Forelimb muscle (tissue), 1 donor: ENCODE measurements around the gene SNAP23. TPM values are rescaled to one million over a fixed set of nuclear protein-coding genes. Genes with fewer than 3 reads are reported as not detected.
"Not testable (repeated sequence)": the region's sequence is repeated elsewhere in the genome, so short reads cannot be mapped to it uniquely, and the experiment has no call there.

Experiments
- DNase-seq: peaks from one replicate; pipeline ENCODE4 v3.0.0-alpha.2; 2013; ENCODE audit warnings: low read depth
- polyA plus RNA-seq: library from polyadenylated mRNA; unstranded; fragments of 120-200 nt; gene quantifications from one replicate; pipeline ENCODE4 v1.2.1, GENCODE V29; 2013; ENCODE audit not compliant: insufficient read length

SNAP23 gene
- polyA plus RNA-seq, 1 donor = 57.2 TPM

GRCh38 chr15:42498212-42499068 lies 3.0 kb downstream of the SNAP23 start:
- no peak for DNase-seq

GRCh38 chr15:42499858-42500609 lies 4.6 kb downstream of the SNAP23 start:
- DNase-seq = no peak

GRCh38 chr15:42502477-42502876 lies 7.0 kb downstream of the SNAP23 start:
- no peak for DNase-seq

- DNase-seq = no peak
These were observed 8.4 kb downstream of the SNAP23 start for GRCh38 chr15:42503825-42504224.

GRCh38 chr15:42504631-42505030 lies 9.2 kb downstream of the SNAP23 start:
- no peak for DNase-seq

- no peak for DNase-seq
These were observed 12.1 kb downstream of the SNAP23 start for GRCh38 chr15:42507514-42507913.

- DNase-seq = no peak
These were observed 12.8 kb downstream of the SNAP23 start for GRCh38 chr15:42508263-42508690.

- DNase-seq = no peak
These were observed 15.0 kb downstream of the SNAP23 start for GRCh38 chr15:42510258-42511006.

GRCh38 chr15:42511007-42511391 lies 15.6 kb downstream of the SNAP23 start:
- DNase-seq = no peak

- DNase-seq = no peak
These were observed 27.9 kb downstream of the SNAP23 start for GRCh38 chr15:42523331-42523730.

GRCh38 chr15:42528970-42529369 lies 33.5 kb downstream of the SNAP23 start:
- DNase-seq = no peak

- DNase-seq = no peak
These were observed 37.8 kb downstream of the SNAP23 start for GRCh38 chr15:42533246-42533645.

- no peak for DNase-seq
These were observed 49.6 kb downstream of the SNAP23 start for GRCh38 chr15:42544853-42545629.

GRCh38 chr15:42547918-42548248 lies 52.4 kb downstream of the SNAP23 start:
- peak; percentile 11 for DNase-seq

GRCh38 chr15:42548249-42549031 lies 53.0 kb downstream of the SNAP23 start, which contains the start of the genes HAUS2 and LRRC57:
HAUS2 (plus strand) TSS chr15:42548838; CDS start chr15:42548873, 35 bp downstream.
LRRC57 (minus strand) TSS chr15:42548793; CDS start chr15:42548434, 359 bp downstream.
- peak; percentile 62 for DNase-seq

- peak; percentile 17 for DNase-seq
These were observed 53.6 kb downstream of the SNAP23 start for GRCh38 chr15:42549032-42549491.

GRCh38 chr15:42549741-42550392 lies 54.4 kb downstream of the SNAP23 start:
- no peak for DNase-seq

- no peak for DNase-seq
These were observed 58.1 kb downstream of the SNAP23 start for GRCh38 chr15:42553554-42553953.

- DNase-seq = not testable (repeated sequence)
These were observed 61.2 kb downstream of the SNAP23 start for GRCh38 chr15:42556550-42557207.
